GM10266 (cell line): Measurements from ENCODE around the gene SH3BP1.

Experiments used
- DNase-seq: peaks from one replicate; pipeline ENCODE4 v3.0.0; 2012; ENCODE audit errors: extremely low spot score
- TF ChIP-seq, protein P1 (sequence below): IDR thresholded peaks from 2 replicates; pipeline ENCODE4 v1.5.1; 2012; ENCODE audit warnings: mild to moderate bottlenecking, low read depth; ENCODE audit not compliant: control insufficient read depth, insufficient read depth; ENCODE audit errors: missing control alignments

SH3BP1 gene

DNA sequence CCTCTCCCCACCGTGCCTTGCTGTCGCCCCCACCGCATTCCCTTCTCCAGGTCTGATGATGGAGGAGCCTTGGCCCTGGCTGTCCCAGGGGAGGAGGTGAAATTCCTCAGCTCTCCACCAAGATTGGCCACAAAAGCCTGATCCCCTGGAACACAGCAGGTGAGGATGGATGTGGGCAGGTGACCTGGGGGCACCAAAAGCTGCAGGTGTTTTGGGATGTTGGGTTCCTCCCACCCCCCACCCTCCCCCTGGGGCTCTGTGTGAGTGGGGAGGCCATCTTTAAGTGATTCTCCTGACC is 58.0 kb downstream of the SH3BP1 start:
- TF ChIP-seq, protein P1, sequence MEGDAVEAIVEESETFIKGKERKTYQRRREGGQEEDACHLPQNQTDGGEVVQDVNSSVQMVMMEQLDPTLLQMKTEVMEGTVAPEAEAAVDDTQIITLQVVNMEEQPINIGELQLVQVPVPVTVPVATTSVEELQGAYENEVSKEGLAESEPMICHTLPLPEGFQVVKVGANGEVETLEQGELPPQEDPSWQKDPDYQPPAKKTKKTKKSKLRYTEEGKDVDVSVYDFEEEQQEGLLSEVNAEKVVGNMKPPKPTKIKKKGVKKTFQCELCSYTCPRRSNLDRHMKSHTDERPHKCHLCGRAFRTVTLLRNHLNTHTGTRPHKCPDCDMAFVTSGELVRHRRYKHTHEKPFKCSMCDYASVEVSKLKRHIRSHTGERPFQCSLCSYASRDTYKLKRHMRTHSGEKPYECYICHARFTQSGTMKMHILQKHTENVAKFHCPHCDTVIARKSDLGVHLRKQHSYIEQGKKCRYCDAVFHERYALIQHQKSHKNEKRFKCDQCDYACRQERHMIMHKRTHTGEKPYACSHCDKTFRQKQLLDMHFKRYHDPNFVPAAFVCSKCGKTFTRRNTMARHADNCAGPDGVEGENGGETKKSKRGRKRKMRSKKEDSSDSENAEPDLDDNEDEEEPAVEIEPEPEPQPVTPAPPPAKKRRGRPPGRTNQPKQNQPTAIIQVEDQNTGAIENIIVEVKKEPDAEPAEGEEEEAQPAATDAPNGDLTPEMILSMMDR = no peak

DNA sequence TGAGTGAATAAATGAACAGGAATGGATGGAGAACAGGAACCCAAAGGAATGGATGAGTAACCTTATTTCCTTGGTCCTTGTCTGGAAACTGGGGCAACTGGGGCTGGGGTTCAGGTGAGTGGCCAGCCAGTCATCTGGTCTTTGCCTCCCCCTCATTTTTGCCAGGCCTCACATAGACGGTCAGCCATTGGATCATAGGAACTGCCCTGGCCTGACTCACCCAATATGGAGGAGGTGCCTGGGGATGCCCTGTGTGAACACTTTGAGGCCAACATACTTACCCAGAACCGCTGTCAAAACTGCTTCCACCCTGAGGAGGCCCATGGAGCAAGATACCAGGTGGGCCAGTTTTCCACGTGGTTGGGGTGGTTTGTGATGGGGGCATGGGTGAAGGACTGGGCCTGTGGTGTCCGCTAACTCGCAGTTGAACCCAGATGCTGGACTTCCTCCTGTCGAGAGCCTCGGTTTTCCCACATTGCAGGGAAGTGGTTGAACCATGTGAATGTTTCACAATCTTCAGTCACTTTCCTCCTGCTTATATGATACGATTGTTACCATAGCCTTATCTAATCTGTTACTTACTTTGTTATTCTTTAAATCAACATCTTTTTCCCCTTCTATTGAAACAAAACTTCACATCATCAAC is 61.8 kb downstream of the SH3BP1 start:
- TF ChIP-seq, protein P1 = no peak
- DNase-seq = no peak

More for the DNA sequence above, 58.0 kb downstream of the SH3BP1 start:
- no peak for DNase-seq

GRCh38 chr22:37703906-37704305 is 64.4 kb downstream of the SH3BP1 start:
- DNase-seq = no peak

DNA sequence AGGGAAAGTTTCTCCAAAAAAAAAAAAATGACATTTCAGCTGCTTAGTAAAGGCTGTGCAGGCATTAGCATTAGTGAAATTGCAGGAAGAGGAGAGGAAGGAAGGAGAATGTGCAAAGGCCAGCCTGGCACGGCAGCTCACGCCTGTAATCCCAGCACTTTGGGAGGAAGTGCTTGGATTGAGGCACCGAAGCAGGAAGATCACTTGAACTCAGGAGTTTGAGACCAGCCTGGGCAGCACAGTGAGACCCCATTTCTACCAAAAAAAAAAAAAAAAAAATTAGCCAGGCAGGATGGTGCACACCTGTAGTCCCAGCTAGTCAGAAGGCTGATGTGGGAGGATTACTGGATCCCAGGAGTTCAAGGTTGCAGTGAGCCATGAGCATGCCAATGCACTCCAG is 65.2 kb downstream of the SH3BP1 start:
- DNase-seq = no peak

More at GRCh38 chr22:37703906-37704305, 64.4 kb downstream of the SH3BP1 start:
- TF ChIP-seq, protein P1 = no peak

GRCh38 chr22:37705205-37705604 is 65.7 kb downstream of the SH3BP1 start:
- TF ChIP-seq, protein P1 = no peak
- DNase-seq = no peak

More for the DNA sequence above, 65.2 kb downstream of the SH3BP1 start:
- TF ChIP-seq, protein P1 = no peak
